Inferior parietal cortex (tissue), 1 donor: ENCODE results near the gene RESP18.
"Not testable (repeated sequence)": the region's sequence is repeated elsewhere in the genome, so short reads cannot be mapped to it uniquely, and the experiment has no call there.

Experiments
- DNase-seq: peaks from one replicate; pipeline ENCODE4 v3.0.0-alpha.2; 2016; ENCODE audit errors: extremely low spot score

The RESP18 gene

DNA sequence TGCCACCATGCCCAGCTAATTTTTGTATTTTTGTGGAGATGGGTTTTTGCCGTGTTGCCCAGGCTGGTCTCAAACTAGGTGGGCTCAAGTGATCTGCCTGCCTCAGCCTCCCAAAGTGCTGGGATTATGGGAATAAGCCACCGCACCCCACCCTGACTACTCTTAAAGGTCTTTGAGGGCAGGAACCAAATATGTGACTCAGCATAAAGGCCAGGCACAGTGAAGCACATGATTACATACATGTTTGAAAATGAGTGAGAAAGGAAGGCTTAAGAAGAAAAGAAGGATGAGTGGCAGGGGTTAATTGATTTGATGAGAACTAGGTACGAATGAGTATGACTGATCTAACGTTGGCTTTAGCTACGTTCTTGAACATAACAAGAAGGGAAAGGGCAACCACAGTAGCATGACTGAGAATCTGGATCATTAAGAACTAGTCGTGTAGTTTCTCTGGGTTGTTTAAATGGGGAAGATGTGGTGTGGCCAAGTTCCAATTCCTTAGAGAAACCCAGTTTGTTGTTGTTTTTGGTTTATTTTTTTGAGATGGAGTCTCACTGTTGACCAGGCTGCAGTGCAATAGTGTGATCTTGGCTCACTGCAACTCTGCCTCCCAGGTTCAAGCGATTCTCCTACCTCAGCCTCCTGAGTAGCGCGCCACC is 6.8 kb downstream of the RESP18 start:
- DNase-seq: no peak

DNA sequence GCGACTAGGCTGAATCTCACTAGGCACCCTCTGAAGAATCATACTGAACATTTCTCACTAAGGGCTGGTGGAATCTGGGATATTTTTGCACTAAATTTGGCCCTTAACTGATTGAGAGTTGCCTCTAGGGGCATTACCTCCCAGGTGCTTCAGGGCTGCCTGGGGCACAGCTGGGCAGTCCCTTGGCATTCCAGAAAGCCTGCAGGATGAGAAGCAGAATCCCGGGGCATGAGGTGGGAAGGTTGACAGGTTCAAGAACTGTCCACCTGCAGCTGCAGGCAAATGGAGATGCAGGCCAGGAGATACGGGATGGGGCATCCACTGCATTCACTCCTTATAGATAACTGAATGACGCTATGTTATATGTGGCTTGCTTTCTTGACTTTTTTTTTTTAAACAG is 7.4 kb downstream of the RESP18 start:
- DNase-seq: no peak

DNA sequence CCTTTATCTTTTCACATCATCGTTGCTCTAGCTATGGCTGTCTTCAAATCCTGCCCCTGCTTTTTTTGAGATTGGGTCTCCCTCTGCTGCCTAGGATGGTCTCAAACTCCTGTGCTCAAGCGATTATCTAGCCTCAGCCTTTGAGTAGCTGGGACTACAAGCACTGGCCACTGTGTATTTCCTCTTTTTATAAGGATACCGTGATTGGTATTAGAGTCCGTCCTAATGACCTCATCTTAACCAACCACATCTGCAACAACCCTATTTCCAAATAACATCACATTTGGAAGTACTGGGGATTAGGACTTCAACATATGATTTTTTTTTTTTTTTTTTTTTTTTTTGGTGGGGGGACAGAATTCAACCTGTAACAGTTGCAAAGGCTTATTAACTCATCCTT is 9.1 kb downstream of the RESP18 start:
- DNase-seq: no peak

DNA sequence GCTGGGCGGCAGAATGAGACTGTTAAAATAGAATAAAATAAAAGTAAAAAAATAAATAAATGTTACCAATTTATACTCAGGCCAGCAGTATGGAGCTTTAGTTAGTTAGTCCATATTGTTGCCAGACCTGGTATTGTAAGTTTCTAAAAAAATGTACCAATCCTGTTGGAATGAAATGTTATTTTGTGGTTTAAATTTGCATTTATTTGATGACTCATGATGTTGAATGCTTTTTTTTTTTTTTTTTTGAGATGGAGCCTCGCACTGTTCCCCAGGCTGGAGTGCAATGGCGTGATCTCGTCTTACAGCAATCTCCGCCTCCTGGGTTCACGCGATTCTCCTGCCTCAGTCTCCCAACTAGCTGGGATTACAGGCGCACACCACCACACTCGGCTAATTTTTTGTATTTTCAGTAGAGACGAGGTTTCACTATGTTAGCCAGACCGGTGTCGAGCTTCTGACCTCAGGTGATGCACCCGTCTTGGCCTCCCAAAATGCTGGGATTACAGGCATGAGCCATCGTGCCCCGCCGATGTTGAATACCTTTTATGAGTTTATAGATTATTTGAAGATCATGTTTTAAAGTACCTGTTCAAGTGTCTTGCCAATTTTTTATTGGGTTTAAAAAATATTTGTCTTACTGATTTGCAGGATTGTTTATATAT is 17.6 kb downstream of the RESP18 start:
- no peak for DNase-seq

DNA sequence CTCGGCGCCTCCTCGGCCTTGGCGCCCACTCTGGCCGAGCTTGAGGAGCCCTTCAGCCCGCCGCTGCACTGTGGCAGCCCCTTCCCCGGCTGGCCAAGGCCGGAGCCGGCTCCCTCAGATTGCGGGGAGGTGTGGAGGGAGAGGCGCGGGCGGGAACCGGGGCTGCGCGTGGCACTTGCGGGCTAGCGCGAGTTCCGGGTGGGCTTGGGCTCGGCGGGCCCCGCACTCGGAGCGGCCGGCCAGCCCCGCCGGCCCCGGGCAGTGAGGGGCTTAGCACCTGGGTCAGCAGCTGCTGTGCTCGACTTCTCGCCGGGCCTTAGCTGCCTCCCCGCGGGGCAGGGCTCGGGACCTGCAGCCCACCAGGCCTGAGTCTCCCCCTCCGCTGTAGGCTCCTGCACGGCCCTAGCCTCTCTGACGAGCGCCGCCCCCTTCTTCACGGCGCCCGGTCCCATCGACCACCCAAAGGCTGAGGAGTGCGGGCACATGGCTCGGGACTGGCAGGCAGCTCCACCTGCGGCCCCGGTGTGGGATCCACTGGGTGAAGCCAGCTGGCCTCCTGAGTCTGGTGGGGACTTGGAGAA is 19.8 kb downstream of the RESP18 start:
- DNase-seq: not testable (repeated sequence)

DNA sequence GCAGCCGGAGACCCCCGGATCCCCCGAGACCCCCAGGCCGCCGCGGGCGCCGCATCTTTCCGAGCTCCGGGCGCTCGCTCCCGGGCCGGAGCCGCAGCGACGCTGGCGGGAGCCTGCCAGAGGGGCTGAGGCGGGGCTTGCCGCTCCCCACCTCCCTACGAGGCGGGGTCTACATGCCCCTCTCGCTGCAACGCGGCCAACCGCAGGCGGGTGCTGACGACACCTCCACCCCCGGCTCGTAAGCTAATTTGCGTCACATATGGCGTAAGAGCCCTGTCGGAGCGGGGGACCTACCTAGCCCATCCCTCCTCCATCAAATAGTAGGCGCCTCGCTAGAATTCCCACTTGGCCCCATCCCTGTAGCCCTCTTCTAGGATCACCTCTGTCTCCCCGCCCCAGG is 23.3 kb downstream of the RESP18 start, which contains the start of gene PTPRN:
Gene PTPRN, minus strand, starts transcription at position 124 of the 400 bp plus-strand sequence. Its CDS starts 69 bp downstream, at position 55.
- peak; percentile 21 for DNase-seq

DNA sequence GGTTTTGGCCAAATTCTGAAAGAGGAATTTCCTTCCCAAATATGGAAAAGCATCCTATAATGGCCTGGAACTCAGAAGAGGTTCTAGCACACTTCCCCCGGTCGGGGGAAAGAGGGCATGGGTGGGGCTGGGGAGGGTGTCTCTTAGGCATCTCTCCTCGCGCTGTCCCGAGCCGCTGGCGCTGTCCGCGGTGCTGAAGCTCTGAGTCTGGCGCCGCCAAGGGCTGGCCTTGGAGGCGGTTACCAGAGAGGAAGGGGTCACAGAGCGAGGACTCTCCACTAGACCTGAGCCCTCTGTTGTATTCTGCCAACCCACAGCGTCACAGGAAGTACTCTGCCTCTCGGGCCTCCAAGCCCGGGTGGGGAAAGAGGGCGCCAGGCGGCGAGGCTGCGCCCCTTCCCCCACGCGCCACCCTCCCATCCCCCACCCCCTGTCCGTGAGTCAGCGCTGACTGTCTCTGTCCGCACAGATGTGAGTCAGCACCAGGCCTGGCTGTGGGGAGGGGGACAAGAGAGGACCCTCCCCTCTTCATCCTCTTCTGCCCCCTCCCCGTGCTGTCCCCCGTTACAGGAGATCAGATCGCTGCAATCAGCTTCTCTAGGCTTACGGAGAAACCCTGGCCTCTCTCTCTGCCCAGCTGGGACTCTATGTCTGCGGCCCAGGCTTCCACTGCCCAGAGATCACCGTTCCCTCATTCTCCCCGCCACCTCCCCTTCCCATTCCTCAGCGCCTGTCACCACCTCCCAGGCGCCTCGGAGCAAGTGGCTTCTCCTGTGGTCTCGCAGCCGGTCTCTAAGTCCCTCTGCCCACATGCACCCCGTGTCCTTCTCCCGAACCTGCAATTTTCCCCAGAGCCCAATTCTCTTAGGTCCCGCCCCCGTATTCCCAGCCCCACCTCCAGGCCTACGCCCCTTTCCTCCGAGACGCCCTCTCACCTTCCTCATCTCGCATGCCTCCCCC is 24.1 kb downstream of the RESP18 start:
- peak; percentile 51 for DNase-seq

DNA sequence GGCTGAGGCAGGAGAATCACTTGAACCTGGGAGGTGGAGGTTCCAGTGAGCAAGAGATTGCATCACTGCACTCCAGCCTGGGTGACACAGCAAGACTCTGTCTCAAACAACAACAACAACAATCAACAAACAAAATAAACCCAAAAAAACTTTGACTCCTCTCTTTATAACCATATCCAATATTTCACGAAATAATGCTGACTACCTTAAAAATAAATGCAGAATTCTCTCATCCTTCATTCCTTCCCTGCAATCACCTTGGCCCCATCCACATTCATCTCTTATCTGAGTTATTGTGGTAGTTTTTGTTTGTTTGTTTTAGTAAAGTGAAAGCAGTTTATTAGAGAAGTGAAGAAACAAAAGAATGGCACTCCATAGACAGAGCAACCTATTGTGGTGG is 26.5 kb downstream of the RESP18 start:
- no peak for DNase-seq

DNA sequence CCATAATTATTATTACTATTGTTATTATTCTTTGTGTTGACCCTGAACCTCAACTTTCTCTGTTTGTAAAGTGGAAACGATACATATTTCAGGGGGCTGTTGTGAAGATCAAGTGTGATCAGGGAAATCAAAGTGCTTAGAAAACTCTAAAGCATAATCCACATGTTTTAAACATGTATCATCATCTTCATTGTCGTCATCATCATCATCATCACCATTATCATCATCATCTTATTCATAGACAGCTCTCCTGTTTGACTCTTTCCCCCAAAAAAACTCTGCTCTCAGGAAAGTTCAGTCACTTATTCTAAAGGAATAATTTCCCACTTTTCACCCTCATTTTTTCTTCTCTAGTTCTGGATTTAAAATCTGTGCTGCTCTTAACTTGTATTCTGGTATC is 28.3 kb downstream of the RESP18 start:
- DNase-seq: no peak

DNA sequence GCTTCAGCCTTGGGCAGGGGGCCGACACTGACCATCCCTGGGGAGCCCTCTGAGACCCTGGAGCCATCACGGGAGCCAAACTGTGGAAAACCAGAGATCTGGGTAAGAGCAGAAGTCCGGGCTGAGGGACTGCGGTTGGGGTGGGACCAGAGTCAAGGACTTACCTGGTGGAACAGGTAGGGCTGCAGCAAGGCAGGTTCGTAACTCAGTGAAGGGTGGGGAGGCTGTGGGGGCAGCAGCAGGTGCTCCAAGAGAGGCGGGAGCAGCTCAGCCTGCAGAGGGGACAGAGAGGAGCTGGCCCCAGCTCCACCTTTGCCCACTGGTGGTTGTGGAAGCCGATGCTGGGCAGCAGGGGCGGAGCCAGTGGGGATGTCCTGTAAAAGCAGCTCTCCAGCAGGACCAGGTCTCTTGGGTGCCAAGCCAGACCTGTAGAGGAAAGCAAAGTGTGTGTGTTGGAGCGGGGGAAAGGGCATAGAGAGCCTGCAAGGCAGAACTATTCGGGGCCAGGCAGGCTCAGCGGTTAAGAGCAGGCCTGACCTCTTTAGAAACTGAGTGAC is 30.1 kb downstream of the RESP18 start:
- DNase-seq: no peak

DNA sequence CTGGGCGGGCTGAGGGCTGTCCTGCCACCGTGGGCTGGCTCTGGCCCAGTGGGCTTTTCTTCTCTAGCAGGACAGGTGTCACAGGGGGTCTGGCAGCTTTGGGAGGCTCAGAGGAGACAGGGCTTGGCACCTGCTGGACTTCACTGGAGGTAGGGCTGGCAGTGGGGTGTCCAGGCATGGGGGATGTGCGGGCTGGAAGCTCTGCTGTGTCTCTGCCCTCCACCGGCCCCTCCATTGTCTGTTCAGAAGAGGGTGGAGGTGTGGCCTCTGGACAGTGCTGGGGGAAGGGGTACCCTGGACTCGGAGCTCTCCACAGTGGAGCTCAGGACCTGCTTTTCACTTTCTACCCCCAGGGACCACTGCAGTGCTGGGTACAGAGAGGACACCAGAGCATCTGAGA is 32.5 kb downstream of the RESP18 start:
- no peak for DNase-seq

DNA sequence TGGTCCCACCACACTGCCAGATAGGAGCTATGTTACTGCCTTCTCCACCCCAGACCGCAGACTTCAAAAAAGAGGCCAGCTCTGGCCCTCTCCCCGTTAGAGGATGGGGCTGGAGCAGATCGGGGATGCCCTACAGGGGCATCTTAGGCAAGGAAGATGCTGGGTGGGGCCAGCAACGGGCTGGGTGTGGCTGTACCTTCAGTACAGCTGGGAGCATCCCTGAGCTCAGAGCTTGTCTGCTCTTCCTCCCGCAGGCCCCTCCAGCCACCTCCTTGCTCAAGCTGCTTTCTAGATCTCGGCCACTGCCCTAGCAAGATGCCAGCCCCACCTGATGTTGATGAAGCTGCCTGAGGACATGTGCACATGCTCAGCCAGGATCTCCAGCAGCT is 33.2 kb downstream of the RESP18 start:
- no peak for DNase-seq

DNA sequence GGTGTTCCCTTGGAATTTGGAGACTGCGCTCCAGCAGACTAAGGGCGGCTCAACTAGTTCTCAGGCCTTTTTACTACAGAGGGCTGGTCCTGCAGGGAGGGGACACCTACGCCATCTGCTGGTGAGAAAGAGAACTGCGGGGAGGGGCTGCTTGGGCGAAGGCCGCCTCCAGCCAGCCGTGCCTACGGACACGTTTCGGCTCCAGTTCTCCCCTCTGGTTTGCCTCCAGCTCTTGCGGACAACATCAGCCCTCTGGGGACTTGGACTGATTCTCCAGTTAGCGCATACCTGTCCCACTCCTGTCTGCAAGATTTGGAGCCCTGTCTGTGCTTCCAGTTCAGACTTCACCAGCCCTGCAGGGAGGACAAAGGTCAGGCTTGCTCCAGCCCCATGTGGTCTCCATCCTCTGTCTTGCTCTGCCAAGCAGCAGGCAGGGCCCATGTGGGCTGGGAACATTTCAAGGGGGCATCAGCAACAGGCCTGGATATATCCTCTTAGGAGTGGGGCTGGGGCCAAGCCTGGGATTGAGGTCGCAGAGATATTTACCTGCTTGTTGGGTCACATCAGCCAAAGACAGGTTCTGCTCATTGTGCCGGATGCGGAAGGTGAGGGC is 33.7 kb downstream of the RESP18 start:
- peak; percentile 85 for DNase-seq

DNA sequence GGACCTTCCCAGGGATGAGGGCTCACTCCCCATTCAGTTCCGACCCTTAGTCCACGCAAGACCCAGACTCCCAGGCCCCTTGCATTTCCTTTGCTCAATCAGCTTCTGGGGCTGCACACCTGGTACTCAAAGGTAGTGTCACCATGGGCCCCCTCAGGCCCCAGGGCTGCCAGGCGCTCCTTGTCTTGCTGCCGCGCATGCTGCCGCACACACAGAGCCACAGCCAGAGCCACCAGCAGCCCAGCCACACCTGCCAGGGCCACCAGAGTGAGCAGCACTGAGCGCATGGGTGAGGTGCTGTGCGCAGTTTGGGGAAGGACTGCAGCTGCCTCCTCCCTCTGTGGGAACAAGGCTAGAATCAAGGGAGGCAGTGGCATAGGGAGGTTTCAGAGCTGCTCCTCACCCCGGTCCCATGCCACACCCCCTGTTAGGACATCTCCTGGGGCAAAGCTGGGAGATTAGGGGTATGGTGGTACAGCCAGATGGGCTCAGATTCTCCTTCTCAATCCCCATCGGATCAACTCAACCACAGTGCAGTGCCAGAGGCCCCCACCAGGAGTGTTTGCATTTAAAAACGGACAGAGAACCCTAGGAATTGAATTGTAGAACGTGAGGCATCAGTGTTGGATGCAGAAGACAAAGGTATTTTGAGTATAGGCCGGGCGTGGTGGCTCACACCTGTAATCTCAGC is 34.6 kb downstream of the RESP18 start:
- DNase-seq: no peak

DNA sequence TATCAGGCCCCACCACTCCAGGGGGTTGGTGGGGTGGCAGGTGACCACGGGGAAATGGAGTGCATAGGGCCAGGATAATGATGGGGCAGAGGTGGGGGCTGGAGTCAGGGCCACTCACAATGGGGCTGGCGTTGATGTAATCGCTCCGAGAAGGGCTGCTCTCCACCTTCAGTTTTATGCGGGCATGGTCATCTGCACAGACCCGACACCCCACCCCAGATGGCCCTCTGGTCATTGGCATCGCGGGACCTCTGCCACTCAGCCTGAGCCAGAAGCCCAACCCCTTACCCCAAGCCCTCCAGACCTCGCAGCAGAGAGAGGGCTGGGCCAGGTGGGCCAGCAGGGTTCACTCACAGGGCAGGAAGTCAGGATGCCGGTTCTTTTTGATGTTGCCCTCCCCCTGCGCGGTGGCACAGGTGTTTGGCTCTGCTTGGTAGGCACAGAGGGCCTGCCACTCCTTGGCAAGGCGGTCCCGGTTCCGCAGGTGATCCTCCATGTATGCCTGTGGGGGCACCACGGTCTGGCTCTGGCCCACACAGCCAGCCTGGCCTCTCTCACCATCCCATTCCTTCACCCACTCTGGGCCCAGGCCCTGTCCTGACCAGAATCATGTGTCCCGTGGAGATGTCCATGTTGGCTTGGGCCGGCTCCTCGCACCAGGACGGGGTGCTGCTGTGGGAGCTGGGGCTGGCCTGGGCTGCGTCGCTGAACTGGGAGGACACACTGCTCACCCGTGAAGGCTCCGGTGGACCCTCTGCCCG is 35.7 kb downstream of the RESP18 start:
- no peak for DNase-seq

DNA sequence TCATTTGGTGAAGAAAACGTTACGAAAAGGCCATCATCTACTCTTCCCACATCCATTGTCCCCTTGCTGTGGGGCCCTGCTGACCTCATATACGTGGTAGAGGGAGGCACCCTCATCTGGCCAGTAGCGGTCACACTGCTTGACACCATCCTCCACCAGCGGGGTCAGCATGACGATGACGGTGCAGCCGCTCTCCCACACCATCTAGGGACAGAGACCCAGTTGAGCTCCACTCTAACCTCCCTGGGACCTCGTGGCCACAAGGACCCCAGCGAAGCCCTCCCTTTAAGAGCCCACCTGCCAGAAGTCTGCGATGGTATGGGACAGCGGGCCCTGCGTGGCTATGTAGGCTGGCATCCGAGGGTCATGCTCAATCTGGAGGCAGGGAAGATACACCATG is 36.4 kb downstream of the RESP18 start:
- DNase-seq: no peak

DNA sequence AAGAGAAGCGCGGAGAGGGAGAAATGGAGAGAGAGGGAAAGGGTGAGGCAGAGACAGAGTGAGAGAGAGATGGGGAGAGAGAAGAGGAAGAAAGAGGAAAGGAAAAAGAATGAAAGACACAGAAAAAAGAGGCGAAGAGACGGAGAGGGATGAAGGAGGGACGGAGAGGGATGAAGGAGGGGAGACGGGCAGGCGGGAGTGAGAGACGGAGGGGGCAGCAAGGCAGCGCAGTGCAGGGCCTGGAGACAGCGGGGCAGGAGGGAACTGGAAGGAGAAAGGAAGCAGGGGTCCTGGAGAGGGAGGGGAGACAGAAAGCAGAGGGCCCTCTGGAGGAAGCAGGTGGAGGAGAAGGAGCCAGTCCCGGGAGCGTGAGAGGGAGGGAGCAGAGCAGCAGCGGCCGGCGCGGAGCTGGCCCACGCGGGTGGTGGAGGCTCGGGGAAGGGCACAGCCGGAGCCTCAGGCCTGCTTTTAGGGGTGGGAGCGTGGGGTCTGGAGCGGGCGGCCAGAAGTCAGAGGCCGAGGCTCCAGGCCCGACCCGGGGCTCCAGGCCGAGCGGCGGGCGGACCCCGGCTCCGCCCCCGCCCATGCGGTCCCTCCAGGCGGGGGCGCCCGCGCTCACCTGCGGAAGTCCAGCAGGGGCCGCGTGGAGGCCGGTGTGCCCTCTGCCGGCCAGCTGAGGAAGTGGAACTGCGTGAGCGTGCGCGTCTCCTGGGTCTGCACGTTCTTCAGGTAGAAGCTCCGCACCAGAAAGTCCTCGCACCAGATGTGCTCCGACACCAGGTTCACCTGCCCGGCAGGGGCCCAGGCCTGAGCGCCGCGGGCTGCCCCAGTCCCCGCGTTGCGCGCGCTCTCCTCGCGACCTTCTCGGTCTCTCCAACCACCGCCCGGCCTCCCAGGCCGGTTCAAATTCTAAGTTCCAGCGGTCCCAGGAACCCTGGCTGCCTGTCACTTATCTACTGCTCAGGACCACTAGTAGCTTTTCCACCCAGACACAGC is 37.9 kb downstream of the RESP18 start:
- peak; percentile 86 for DNase-seq

DNA sequence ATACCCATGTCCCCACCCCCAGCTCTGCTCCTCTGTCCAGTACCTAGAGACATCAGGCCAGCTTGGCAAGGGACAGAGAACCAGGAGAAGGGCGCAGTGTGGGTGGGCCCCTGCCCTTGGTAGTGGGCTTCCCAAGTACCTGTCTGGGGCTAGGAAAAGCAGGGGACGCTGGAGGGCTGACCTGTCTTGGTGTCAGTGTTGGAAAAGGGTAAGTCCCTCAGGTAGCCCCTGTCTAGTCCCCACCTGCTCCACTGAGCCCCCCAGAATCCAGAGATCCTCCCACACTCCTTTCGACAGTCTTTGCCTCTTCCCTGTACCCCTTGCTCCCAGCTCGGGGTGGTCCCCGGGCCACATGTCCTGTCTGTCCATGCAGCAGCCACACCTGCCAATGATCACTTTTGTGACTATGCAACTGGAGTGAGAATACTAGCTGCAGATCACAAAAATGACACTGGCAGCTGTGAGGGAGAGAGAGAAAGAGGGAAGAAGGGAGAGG is 38.8 kb downstream of the RESP18 start:
- no peak for DNase-seq

DNA sequence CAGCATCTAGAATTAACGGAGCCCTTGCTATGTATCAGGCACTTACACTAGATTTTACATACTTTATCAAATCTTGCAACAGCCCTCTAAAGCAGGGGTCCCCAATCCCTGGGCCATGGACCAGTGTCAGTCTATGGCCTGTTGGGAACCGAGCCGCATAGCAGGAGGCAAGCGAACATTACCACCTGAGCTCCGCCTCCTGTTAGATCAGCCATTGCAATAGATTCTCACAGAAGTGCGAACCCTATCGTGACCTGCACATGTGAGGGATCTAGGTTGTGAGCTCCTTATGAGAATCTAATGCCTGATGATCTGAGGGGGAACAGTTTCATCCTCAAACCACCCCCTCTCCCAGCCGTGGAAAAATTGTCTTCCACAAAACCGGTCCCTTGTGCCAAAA is 39.9 kb downstream of the RESP18 start:
- no peak for DNase-seq
